HG02938 (cell line): ENCODE results near the gene NAT16.
"Not testable (repeated sequence)": the region's sequence is repeated elsewhere in the genome, so short reads cannot be mapped to it uniquely, and the experiment has no call there.

ENCODE experiments used
- ATAC-seq: cut with Tn5 transposase; IDR thresholded peaks from one replicate; pipeline ENCODE4 v1.9.1; 2021; ENCODE audit warnings: mild to moderate bottlenecking, moderate library complexity; ENCODE audit not compliant: unreplicated experiment

The NAT16 gene

GRCh38 chr7:101202603-101202918 lies 22.5 kb upstream of the NAT16 start:
- no peak for ATAC-seq

DNA sequence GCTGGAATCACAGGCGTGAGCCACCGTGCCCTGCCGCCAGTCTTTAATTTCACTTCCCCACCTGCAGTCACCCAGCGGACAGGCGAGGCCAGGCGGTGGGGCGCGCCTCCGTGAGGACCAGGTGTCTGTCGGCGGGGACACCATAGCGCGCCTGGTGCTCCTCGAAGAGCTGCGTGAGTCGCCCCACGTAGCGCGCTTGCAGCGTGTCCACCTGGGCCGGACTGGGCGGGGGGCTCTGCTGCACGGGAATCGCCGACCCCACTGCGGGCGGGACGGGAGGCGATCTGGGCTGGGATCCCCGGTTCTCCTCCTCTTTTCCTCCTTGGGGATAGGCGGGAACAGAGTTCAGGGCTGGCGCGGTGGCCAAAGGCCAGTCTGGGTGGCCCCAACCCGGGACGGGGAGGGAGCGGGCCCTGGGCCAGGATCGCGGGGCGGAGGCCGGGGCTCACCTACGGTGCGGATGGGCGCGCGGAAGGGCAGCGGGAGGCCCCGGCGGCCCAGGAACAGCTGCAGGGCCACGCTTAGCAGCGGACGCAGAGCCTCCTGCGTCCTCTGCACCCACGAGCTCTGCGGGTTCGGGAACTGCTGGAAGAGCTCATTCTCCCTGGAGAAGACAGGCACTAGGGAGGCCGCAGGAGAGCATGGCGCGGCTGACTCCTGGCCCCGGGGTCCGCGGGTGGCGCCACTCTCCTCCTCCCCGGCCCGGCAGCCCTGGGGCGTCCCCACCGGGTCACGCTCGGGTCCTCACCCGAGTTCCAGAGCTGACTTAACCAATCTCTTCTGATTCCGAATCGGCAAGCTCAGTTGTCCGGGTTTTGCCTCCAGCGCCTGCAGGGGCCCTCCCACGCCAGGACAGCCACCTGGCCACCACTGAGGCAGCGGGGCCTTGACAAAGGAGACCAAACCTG lies 21.9 kb upstream of the NAT16 start:
- no peak for ATAC-seq

- ATAC-seq, result no peak
These were observed 20.9 kb upstream of the NAT16 start, which contains the start of gene MOGAT3 for GRCh38 chr7:101200862-101201599. Gene MOGAT3, minus strand, starts transcription at chr7:101201036. Its CDS starts 182 bp downstream, at chr7:101200854.

DNA sequence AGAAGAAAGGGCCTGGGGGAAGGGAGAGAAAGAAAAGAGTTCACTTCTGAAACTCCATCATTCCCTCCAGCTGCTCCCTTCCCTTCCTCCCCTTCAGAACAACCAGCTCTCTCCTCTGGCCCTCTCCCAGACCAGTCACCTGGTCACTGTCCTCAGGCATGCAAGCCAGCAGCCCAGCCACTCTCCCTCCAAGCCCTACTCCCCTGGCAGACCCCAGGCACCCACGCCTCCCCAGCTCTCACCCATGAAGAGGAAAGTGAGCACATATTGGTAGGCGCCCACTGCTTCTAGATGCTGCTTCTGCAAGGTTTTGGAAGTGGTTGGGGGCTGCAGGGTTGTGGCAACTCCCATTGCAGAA lies 20.4 kb upstream of the NAT16 start:
- ATAC-seq, result no peak

GRCh38 chr7:101199522-101199921 lies 19.4 kb upstream of the NAT16 start:
- ATAC-seq, result not testable (repeated sequence)

- no peak for ATAC-seq
These were observed 18.4 kb upstream of the NAT16 start for GRCh38 chr7:101198476-101198875.

DNA sequence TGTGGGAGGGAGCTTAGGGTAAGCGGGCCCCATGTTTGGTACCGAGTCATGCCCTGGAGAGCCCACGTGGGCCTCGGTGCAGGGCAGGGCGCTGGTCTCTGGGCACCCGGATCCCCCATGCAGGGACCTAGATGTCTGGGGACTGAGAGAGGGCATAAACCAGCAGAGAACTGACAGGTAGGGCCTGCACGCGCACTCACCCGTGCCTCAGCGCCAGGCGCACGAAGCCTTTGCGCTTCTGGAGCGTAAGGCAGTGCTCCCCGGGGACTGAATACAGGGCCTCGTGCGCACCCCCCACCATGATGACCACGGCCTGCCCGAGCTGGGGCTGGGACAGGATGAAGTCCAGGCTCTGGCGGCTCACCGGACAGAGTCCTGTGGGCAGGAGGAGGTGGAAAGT lies 17.9 kb upstream of the NAT16 start:
- no peak for ATAC-seq

- no peak for ATAC-seq
These were observed 15.8 kb upstream of the NAT16 start for GRCh38 chr7:101195884-101196283.

- ATAC-seq, result no peak
These were observed 9.0 kb upstream of the NAT16 start for GRCh38 chr7:101189109-101189508.

DNA sequence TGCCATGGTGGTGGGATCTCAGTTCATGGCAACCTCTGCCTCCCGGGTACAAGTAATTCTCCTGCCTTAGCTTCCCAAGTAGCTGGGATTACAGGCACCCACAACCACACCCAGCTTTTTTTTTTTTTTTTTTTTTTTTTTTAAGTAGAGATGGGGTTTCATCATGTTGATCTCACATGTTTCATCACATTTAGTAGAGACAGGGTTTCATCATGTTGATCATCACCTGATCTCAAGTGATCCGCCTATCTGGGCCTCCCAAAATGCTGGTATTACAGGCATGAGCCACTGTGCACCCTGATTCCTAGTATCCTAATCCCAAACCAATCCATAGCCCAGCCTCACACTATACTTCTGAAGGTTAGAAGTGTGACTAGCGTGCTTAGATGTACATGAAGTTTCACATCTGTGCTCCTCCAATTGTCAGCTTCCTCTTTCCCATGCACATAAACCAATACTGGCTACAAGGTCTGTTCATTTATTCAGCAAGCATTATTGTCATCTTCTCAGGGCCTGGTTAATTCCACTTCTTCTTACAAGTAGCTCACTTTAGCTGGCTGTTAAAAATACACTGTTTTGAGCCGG lies 6.8 kb upstream of the NAT16 start:
- ATAC-seq, result no peak

DNA sequence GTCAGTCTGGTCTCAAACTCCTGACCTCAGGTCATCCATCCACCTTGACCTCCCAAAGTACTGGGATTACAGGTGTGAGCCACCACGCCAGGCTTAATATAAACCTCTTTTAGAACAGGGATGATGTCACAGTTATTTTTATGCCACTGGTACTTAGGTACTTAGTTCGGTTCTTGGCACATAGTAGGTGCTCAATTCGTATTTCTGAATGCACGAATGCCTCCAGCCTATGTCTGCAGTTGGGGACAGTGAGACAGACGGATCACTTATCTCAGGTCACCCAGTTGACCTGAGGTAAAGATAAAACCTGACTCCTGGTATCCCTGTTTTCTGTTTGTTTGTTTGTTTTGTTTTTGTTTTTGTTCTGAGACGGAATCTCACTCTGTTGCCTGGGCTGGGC lies 6.1 kb upstream of the NAT16 start:
- no peak for ATAC-seq

DNA sequence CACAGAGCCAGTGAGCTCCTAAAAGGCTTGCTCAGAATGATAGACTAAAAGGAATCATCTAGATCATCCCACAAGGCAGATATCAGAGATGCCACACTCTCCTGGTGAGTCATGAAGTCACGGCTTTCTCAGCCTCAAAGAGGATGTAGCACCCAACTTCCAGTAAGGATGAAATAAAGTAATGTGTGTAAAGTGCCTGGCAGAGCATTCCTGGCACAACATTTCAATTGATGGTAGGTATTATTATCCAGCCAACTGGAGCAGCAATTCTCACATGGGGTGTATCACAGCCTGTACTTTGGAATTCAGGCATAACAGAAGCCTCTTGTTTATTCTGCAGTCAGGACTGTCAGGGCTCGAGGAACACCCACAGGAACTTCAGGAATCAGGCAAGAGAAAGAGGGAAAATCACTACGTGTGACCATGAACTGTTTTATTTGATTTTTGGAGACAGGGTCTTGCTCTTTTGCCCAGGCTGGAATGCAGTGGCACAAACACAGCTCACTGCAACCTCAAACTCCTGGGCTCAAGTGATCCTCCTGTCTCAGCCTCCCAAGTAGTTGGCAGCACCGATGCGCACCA lies 5.3 kb upstream of the NAT16 start:
- no peak for ATAC-seq

GRCh38 chr7:101179713-101180112 lies 380 bp downstream of the NAT16 start:
- ATAC-seq, result no peak

DNA sequence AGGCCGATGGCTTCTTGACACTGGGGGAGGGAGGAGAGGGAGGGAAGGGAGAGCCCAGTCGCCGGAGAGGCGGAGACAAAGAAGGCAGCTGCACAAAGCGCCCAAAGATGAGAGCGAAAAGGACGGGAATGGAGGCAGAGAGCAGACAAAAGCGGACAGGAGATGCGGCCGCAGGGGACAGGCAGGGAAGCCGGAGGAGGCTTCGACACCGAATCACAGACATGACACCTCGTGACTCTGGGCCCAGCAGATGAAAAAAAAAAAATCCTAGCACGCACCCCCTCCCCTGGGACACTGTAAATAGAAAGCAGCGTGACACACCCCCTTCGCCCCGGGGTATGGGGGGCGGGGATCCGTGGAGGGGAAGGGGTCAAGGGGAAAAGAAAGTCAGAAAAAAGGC lies 976 bp downstream of the NAT16 start:
- no peak for ATAC-seq

DNA sequence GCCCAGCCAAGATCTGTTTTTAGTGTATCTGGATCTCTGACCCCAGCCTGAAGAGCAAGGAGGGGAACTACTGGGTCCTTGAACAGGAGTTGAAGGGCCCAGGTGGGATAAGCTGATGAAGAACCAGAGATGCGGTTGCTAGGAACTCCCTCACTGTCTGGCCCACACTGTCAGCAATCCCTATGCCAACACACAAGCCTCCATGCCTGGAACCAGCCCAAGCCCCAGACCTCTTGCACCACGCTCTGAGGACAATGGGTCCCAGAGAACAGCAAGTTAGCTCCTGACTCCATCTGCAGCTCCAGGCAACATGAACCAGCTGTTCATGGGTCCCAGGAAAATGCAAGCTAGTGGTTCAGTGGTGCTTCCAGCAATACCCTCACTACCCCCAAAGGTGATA lies 2.4 kb downstream of the NAT16 start:
- no peak for ATAC-seq

DNA sequence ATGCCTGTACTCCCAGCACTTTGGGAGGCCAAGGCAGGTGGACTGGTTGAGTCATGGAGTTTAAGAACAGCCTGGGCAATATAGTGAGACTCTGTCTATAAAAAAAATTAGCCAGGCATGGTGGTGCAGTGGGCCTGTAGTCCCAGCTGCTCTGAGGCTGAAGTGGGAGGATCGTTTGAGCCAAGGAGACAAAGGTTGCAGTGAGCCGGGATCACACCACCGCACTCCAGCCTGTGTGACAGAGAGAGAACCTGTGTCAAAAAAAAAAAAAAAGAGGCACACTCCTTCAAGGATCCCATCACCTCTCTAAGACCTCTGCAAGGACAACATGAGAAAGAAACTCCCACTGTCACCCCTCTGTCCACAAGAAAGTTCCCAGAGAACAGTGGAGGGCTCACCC lies 4.4 kb downstream of the NAT16 start:
- ATAC-seq, result no peak

DNA sequence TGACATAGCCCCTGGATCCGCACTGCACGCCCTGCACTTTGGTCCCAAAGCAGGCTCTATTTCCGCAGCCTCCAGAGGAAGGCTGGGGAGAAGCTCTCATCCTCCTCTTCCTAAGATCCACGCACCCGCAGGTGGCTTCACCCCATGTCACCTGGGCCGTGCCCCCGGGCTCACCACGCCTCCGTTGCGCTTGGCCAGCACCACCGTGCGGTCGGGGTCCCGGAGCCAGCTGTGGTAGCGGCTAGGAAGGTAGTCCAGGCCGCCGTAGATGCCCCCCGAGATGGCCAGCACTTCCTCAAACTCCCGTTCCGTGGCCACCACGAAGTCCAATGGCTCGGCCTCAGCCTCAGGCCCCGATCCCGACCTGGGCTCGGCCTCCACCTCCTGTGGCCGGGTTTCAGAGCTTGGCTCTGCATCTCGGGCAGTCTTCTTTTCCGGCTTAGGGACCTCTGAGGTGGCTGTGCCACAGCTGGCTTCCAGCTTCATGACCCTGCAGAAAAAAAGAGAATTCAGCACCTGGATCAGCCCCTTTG lies 5.7 kb downstream of the NAT16 start:
- no peak for ATAC-seq

- ATAC-seq, result no peak
These were observed 6.3 kb downstream of the NAT16 start for GRCh38 chr7:101173752-101174244.

GRCh38 chr7:101172854-101173751 lies 7.0 kb downstream of the NAT16 start:
- ATAC-seq, result no peak
